Measurements from ENCODE around the gene UNC5C.
"Not testable (repeated sequence)": the region's sequence is repeated elsewhere in the genome, so short reads cannot be mapped to it uniquely, and the experiment has no call there.

The UNC5C gene

DNA sequence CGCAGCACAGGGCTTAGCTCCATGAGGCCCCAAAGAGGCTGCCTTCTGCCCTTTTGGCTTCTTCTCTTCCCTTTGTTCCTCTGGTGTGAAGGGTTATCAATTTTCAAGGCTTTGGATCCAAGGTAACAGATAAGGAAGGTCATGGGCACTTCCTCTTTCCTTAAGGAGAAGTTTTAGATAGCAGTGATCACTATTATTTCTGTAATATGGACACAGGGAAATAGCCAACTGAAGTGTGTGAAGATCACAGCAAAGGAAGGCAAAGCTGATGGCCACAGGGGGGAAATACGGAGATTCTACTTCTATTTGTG, 366.8 kb downstream of the UNC5C start:
- no peak for DNase-seq (ENCODE audit: low read depth, low spot score)

DNA sequence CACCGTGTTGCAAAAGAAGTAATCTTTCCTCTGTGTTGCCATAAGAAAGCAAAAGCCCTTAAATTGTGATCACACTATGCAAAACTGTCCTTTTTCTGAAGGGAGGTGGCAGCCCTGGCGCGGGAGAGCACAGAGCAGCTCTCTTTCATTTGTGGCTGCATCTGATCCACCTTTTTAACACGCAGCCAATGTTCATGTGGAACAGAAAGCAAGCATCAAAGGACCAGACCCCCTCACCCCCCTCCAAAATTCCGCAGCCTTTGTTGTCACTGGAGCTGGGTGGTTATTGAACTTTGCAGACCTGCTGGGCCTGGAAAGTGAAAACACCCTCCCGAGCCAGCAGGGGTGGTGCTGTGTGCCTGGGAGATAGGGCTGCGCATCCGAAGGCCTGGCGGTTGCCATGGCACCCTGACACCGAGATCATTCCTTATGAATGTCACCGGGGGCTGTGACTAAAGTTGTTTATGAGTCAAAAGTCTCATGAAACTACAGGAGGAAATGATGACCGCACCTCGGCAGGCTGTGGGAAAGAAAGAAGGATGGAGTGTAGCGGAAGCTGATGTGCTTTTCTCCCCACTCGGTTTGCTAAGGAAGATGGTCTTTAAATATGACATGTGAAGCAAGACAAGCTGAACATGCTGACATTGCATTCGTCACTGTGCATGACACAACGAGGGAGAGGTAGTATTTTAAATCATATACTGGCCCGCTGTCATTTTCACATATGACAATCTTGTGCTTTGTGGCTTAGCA, 367.4 kb downstream of the UNC5C start:
- DNase-seq (ENCODE audit: low read depth, low spot score) = no peak

DNA sequence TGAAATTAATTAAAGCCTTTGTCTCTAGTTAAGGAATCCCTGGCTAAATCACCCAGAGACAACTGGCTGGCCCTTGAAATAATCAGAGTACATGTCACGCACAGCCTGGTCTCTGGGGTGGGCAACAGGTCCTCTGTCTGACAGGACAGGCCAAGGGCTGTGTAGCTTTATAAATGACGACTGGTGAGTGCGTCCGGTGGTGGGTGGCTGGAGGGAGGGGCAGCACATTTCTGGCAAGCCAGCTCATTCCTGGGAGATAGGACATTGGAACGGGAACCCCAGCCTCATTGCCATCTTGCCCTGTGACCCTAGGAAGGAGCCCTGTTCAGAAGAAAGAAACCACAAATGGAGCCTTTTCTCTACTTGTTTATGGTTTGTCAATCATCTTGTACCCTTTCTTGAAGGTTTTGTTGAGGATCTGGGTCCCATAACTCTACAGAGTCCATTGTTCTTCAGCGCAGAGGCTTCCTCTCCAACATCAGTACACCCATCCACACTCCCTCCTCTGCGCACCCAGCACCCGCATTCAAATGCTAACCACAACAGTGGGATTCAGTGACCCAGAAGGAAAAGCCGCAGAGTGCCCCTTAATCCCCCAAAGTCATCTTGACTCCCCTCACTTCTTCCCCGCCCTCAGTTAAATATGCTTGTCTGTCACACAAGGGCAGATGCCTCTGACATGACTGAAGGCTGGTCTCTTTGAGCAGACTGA, 368.1 kb downstream of the UNC5C start:
- DNase-seq (ENCODE audit: low read depth, low spot score) = no peak

- no peak for DNase-seq (ENCODE audit: low read depth, low spot score)
These were observed 369.8 kb downstream of the UNC5C start for GRCh38 chr4:95178938-95179337.

DNA sequence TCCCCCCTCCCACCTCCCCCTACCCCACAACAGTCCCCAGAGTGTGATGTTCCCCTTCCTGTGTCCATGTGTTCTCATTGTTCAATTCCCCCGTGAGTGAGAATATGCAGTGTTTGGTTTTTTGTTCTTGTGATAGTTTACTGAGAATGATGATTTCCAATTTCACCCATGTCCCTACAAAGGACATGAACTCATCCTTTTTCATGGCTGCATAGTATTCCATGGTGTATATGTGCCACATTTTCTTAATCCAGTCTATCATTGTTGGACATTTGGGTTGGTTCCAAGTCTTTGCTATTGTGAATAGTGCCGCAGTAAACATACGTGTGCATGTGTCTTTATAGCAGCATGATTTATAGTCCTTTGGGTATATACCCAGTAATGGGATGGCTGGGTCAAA, 377.4 kb downstream of the UNC5C start:
- not testable (repeated sequence) for DNase-seq (ENCODE audit: low read depth, low spot score)

GRCh38 chr4:95170176-95170575, 378.6 kb downstream of the UNC5C start:
- DNase-seq (ENCODE audit: low read depth, low spot score) = no peak

DNA sequence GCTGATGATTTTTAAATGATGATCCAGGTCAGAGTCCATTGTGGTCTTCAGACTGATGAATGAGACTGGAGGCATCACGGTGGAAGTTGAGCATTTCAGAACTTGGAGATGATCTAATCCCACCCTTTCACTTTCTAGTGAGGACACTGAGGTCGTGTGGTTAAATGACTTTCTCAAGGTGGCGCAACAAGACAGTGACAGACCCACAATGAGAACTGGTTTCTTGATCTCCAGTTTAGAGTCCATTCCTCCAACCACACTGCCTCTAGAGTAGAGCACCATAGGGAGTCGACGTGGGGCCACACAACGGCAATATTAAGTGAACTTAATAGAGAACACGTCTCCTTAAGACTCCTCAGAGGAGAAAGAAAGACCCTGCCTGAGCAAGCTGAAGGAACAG, 381.0 kb downstream of the UNC5C start:
- DNase-seq (ENCODE audit: low read depth, low spot score) = no peak

DNA sequence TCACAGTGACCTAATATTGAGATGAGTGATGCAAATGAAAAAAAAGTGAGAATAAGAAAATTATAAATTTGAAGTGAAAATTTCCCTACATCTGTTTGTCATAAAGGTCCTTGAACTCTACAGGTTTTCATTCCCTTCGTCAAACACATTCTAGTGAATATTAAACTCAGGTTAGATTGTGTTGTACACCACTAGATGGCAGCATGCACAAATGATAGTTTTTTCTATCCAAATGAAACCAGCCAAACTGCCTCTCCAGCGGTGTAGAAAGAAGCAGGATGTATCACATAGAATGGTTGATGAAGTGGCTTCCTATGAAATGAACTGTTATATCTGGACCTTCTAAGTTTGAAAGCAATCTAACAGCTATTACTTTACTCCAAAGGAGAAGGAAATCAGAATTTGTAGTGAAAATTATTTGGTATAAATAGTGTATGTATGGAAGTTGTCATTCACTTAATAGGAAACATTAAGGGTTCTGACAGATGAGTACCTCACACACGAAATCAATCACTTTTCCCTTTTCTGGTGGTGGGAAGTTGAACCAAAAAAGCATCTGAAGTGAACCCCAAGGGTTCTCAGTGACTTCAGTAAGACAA, 382.7 kb downstream of the UNC5C start:
- DNase-seq (ENCODE audit: low read depth, low spot score) = no peak

- no peak for DNase-seq (ENCODE audit: low read depth, low spot score)
These were observed 385.9 kb downstream of the UNC5C start for GRCh38 chr4:95162867-95163266.

DNA sequence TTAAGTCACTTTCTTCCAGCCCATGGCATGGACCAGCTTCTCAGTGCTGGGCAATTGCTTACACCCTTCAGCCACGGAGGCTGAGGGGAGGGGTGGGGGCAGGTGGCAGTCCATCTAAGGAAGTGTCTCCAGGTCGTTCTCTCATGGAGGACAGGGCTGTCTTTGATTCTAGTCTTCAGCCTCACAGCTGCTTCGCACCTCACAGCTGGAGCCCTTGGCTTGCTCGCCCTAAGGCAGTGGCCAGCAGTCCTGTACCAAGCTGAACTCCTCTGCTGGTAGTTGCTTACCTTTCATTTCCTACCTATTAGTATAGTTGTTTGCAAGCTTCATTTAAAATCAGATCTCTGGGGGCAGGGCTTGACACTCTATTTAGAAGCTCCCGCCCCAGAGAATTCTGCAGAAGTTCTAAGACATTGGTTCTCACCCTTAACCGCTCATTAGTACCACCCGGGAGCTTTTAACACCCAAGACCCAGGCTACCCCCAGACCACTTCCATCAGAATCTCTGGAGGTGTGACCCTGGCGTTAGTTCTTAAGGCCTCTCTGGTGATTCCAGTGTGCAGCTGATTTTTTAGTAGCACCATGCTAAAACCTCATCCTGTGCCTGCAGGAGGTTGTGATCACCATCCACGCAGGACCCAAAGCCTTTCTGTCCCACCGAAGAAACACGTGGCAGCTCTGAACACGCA, 386.8 kb downstream of the UNC5C start:
- DNase-seq (ENCODE audit: low read depth, low spot score) = no peak

DNA sequence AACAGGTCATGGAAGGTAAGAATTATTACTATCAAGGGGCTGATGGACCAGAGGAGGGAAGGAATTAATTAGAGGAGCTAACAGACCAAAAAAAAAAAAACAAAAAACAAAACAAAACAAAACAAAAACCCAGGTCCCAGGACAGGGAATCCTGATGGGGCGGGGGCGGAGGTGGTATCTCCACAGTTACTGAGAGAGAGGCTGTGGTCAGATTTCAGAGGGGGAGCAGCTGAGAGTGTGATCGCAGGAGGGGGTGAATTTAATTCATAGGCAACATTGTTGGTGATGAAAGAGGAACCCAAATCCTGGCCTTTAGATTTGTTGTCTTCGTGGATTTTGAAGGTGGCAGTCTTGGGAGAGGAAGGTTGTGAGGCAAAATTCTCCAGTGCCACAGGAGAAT, 389.4 kb downstream of the UNC5C start:
- no peak for DNase-seq (ENCODE audit: low read depth, low spot score)

GRCh38 chr4:95158626-95159025, 390.1 kb downstream of the UNC5C start:
- no peak for DNase-seq (ENCODE audit: low read depth, low spot score)

GRCh38 chr4:95158045-95158444, 390.7 kb downstream of the UNC5C start:
- DNase-seq (ENCODE audit: low read depth, low spot score) = no peak

DNA sequence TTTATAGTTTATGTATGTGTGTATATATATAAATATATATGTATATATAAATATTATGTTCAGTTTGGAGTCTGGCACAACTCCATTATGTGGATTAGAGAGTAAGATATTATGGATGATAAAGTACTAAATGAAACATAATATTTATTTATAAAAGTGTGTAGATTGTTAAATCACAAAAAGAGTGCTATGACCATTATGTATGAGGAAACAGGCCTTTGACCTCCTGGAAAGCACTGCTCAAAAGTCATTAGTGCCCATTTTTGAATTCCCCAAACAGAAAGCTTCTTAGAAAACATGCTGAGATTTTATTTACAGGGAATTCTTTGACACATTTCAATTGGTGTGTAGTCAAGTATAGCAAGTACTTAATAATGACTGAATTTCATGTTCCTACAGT, 391.2 kb downstream of the UNC5C start:
- DNase-seq (ENCODE audit: low read depth, low spot score) = no peak

- no peak for DNase-seq (ENCODE audit: low read depth, low spot score)
These were observed 392.4 kb downstream of the UNC5C start for GRCh38 chr4:95156452-95156765.

DNA sequence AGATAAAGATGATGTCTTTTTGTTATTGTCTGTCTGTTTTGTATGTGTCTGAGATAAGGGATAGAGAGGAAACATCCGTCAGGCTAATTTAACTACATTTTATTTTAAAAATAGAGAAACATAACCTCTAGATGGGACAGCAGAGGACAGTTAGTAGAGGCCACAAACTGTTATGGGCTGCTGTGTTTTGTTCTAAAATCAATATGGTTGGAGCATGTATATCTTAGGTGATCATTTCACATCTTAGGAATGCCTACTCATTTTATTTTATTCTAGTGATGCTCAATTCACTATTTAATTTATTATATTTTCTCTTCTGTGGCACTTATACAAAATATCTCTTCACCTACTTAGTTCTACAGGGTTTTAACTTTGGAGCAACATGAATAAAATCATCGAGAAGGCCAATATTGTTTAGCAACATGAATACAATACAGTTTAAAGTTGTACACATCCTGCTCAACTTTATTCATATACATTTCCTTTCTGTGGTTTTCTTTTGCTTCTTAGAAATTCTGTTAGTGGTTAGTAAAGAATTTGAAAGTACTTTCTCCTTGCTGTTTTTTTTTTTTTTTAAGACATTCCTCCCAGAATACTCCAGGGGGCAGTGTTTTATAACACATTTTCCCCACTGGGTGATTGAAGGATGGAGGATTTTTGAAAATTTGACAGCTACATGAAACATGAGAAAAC, 392.9 kb downstream of the UNC5C start:
- no peak for DNase-seq (ENCODE audit: low read depth, low spot score)

DNA sequence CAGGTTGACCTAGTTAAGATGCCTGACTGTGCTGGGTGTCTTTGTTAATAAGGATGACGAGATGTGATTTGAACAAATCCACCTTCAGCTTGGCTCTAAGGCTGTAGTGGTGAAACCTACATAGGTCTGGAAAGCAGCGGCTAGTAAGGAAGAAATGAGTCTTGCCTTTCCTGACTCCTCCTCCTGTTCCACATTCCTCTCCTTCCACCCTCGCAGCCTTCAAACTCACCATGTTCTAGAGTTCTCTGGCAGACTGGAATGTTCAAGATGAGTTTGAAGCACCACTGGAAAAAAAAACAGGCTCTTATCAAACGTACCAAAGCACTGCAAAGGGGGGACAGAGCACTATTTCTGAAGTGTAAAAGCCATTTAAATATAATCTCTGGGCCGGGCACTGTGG, 395.6 kb downstream of the UNC5C start:
- no peak for DNase-seq (ENCODE audit: low read depth, low spot score)

DNA sequence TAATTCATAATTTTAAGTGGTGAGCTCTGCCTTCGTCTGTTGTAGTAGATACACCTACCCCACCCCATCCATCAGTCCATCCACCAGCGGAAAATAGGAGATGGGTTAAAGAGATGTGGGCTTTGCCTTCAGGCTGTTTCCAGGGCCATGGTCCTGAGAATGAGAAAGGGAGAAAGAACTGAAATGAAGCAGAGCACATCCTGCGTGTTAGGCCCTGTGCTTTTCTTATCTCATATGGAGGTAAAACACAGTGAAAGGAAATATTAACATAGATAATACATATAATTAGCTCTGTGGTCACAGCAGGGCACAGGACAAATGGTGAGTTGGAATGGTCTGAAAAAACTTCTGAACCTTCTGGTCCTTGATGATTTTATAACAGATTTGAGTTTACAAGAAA, 397.5 kb downstream of the UNC5C start:
- no peak for DNase-seq (ENCODE audit: low read depth, low spot score)

DNA sequence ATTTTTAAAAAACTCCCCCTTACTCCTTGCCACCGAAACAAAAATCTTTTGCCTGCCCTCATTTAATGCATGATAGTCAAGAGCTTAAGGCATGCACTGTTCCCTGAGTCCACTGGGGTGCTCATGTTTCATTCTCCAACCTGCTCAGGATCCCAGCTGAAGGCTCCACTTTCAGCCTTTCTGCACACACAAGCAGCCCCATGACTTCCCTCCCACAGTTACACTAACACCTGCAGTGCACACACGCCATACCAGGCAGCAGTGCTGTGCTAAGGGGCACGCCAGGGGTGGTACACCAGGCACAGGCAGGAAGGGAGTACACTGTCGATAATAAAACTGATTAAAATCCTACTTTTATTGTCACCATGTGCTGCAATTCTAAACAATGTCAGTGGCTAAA, 405.8 kb downstream of the UNC5C start:
- DNase-seq (ENCODE audit: low read depth, low spot score) = no peak

GRCh38 chr4:95141361-95141760, 407.4 kb downstream of the UNC5C start:
- no peak for DNase-seq (ENCODE audit: low read depth, low spot score)

- DNase-seq (ENCODE audit: low read depth, low spot score) = not testable (repeated sequence)
These were observed 409.3 kb downstream of the UNC5C start for GRCh38 chr4:95139424-95139823.

DNA sequence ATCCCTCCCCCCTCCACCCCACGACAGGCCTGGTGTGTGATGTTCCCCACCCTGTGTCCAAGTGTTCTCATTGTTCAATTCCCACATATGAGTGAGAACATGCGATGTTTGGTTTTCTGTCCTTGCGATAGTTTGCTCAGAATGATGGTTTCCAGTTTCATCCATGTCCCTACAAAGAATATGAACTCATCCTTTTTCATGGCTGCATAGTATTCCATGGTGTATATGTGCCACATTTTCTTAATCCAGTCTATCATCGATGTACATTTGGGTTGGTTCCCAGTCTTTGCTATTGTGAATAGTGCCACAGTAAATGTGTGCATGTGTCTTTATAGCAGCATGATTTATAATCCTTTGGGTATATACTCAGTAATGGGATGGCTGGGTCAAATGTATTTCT, 414.8 kb downstream of the UNC5C start:
- DNase-seq (ENCODE audit: low read depth, low spot score) = not testable (repeated sequence)

Measured in brain pericyte (primary cell).